ENCODE measurements around the gene SIGLEC8. TPM values are rescaled to one million over a fixed set of nuclear protein-coding genes. Genes with fewer than 3 reads are reported as not detected.

SIGLEC8 gene
- total and polyA plus RNA-seq, 10 of the 15 experiments (the other 5 are each of a cell fraction or from before 2014, with no cell fraction given) = not detected

DNA sequence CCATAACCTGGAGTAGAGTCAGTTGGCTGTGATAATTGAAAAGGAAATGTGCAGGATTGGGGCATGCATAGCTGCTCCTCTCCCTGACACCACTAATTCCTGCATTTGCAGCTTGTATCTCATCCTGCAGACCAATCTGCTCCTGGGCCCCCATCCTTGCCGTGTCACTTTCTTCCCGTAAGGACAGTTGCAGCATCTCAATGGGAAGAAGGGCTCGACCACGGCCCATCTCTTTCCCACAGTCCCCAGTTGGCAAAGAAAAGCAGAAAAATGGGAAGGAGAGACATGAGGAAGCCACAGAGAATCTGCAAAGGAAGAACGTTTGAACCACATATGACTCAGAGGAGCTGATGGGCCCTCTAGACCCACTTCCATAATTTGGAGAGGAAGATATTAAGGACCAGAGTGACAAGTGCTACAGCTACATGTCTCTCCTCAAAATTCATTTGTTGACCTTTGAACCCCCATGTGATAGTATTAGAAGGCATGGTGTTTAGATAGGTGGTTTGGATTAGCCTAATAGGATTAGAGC, 45.1 kb upstream of the SIGLEC8 start:
- POLR2A ChIA-PET = no interaction called here
- H2AFZ ChIP-seq (ENCODE audit: control insufficient read depth, low read depth, low read length) = no peak overlapping the region
- BruUV-seq (replicated peaks) = no TSS peak
- no peaks in the 10 kb centered on the region; the same call in 2 of the 3 replicates for H3K9me3 ChIP-seq (replicated peaks; ENCODE audit: control insufficient read depth, insufficient read depth, low read length)
- DNase-seq (ENCODE audit: low read depth, low spot score) (no peak), FAIRE-seq (no peak), ATAC-seq (no peak)
- TF ChIP-seq CHD1 (IDR thresholded peaks at IDR 0.05; ENCODE audit: low read depth, low read length) (no peak), ZZZ3 (IDR thresholded peaks at IDR 0.05; ENCODE audit: control insufficient read depth, insufficient read length, low read depth) (no peak), NR2C2 (IDR thresholded peaks at IDR 0.05; ENCODE audit: borderline replicate concordance, control insufficient read depth, insufficient read length, low read depth) (no peak), YBX1 (IDR thresholded peaks at IDR 0.05) (no peak), PBX3 (IDR thresholded peaks at IDR 0.05; ENCODE audit: insufficient replicate concordance, low read depth, low read length) (no peak), TCF3 (IDR thresholded peaks at IDR 0.05; ENCODE audit: borderline replicate concordance, insufficient read depth, low read depth, low read length) (no peak)
- TF ChIP-seq, protein P1, sequence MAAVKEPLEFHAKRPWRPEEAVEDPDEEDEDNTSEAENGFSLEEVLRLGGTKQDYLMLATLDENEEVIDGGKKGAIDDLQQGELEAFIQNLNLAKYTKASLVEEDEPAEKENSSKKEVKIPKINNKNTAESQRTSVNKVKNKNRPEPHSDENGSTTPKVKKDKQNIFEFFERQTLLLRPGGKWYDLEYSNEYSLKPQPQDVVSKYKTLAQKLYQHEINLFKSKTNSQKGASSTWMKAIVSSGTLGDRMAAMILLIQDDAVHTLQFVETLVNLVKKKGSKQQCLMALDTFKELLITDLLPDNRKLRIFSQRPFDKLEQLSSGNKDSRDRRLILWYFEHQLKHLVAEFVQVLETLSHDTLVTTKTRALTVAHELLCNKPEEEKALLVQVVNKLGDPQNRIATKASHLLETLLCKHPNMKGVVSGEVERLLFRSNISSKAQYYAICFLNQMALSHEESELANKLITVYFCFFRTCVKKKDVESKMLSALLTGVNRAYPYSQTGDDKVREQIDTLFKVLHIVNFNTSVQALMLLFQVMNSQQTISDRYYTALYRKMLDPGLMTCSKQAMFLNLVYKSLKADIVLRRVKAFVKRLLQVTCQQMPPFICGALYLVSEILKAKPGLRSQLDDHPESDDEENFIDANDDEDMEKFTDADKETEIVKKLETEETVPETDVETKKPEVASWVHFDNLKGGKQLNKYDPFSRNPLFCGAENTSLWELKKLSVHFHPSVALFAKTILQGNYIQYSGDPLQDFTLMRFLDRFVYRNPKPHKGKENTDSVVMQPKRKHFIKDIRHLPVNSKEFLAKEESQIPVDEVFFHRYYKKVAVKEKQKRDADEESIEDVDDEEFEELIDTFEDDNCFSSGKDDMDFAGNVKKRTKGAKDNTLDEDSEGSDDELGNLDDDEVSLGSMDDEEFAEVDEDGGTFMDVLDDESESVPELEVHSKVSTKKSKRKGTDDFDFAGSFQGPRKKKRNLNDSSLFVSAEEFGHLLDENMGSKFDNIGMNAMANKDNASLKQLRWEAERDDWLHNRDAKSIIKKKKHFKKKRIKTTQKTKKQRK (IDR thresholded peaks at IDR 0.05; ENCODE audit: low read depth, low read length) = no peak
- H4K20me1 ChIP-seq (ENCODE audit: control insufficient read depth, insufficient read depth) = no peaks in the 10 kb centered on the region
- in situ Hi-C loops (cut with MboI) = no loop called here
- SMC1A ChIA-PET (ENCODE audit: uncharacterized antibody, unreplicated experiment) = interaction anchor here (0.7 kb wide), 1 partner anchor 244 kb away, joined by 3 read pairs; no protein-coding TSS in a partner anchor
- H3K4me3 ChIP-seq = no peak overlapping the region
- WGBS (ENCODE audit: insufficient coverage, insufficient replicate concordance, low lambda C conversion rate, missing lambda C conversion rate) = 6% methylated on average over 5 of the region's 5 CpGs
- no peaks in the 10 kb centered on the region for H3K36me3 ChIP-seq (ENCODE audit: control insufficient read depth in 2 of 2, insufficient read depth in 2 of 2, low read length in 1 of 2)
- no peaks in the 10 kb centered on the region for H3K27me3 ChIP-seq (replicated peaks in 1 of 2; ENCODE audit: control insufficient read depth in 2 of 2, insufficient read depth in 2 of 2, low read length in 1 of 2)
- H3K79me2 ChIP-seq (ENCODE audit: control insufficient read depth, insufficient read depth, low read length) = no peaks in the 10 kb centered on the region
- no peak overlapping the region for H3K4me2 ChIP-seq (ENCODE audit: control insufficient read depth, insufficient read depth)
- H3K4me1 ChIP-seq (ENCODE audit: control insufficient read depth, insufficient read depth, low read length) = peaks cover 4% of the 10 kb centered on the region; the same call in 1 of the 2 replicates
- intact Hi-C loops (cut with micrococcal nuclease; ENCODE audit: unreplicated experiment) = no loop called here
- RAD21 ChIA-PET (ENCODE audit: unreplicated experiment) = no interaction called here
- no peak overlapping the region for H3K27ac ChIP-seq (ENCODE audit: control insufficient read depth, insufficient read depth)
- CTCF ChIA-PET = interaction anchor here (1.3 to 6.9 kb wide), 3 partner anchors 12 to 158 kb away, joined by 3 to 39 read pairs (median 8); no protein-coding TSS in a partner anchor
- H3K9ac ChIP-seq (ENCODE audit: control insufficient read depth, insufficient read depth, low read length) = no peak overlapping the region
